ENCODE data around the gene STAC3. TPM values are rescaled to one million over a fixed set of nuclear protein-coding genes. Genes with fewer than 3 reads are reported as not detected.

STAC3 gene
- total and polyA plus RNA-seq, 10 of the 15 experiments (the other 5 are each of a cell fraction or from before 2014, with no cell fraction given), result 0.49 to 9.9 (median 3.8) TPM

DNA sequence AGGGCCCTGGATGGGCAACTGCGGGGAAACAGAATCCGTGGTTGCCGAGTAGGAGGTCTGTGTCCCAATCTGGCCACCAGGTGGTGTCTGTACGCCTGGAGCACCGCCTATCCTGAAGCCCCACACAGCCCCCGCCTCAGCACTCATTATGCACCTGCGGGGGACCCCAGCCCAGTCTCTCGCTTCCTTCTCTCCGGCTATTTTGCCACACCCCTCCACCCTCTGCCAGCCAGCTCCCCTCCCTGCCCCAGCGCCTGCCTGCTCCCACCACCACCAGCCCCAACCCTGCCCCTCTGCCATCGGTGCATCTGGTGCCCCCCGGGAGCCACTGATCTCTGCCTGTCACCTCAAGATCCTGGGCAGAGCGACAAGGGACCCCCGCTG, 36.6 kb downstream of the STAC3 start:
- peaks cover 13% of the 10 kb centered on the region for H3K4me1 ChIP-seq (ENCODE audit: control insufficient read depth, insufficient read depth, low read length)
- H4K20me1 ChIP-seq (ENCODE audit: control insufficient read depth, insufficient read depth), result no peaks in the 10 kb centered on the region
- no peak for DNase-seq (ENCODE audit: low read depth, low spot score)
- ATAC-seq, result peak; percentile 80
- no peak overlapping the region for H2AFZ ChIP-seq (ENCODE audit: control insufficient read depth, low read depth, low read length)
- no peaks in the 10 kb centered on the region for H3K9me3 ChIP-seq (replicated peaks; ENCODE audit: control insufficient read depth, insufficient read depth, low read length)
- FAIRE-seq, result no peak
- H3K27ac ChIP-seq (ENCODE audit: control insufficient read depth, insufficient read depth), result no peak overlapping the region
- ChIA-PET RAD21 (ENCODE audit: unreplicated experiment) (interaction anchor here (1.0 to 3.6 kb wide), 9 partner anchors 9 to 241 kb away, joined by 3 to 35 read pairs (median 12); partner anchors contain the start of genes INHBE and SHMT2), POLR2A (interaction anchor here (0.6 to 1.9 kb wide), 5 partner anchors 13 to 29 kb away, joined by 3 to 12 read pairs (median 5); partner anchors contain the start of gene SHMT2), SMC1A (ENCODE audit: uncharacterized antibody, unreplicated experiment) (interaction anchor here (0.8 to 4.2 kb wide), 17 partner anchors 9 to 255 kb away, joined by 3 to 55 read pairs (median 5); partner anchors contain the start of genes GLI1, INHBE and SHMT2), CTCF (interaction anchor here (0.7 to 4.7 kb wide), 26 partner anchors 9 to 400 kb away, joined by 3 to 271 read pairs (median 8); partner anchors contain the start of genes GLI1, INHBE, NEMP1 and SHMT2)
- no TSS peak for BruUV-seq (replicated peaks)
- intact Hi-C loops (cut with micrococcal nuclease; ENCODE audit: unreplicated experiment), result no loop called here
- H3K79me2 ChIP-seq (ENCODE audit: control insufficient read depth, insufficient read depth, low read length), result no peaks in the 10 kb centered on the region
- H3K4me2 ChIP-seq (ENCODE audit: control insufficient read depth, insufficient read depth), result no peak overlapping the region
- peaks cover 23% of the 10 kb centered on the region in 2 experiments for H3K27me3 ChIP-seq (replicated peaks in 1 of 2; ENCODE audit: control insufficient read depth in 2 of 2, insufficient read depth in 2 of 2, low read length in 1 of 2)
- no peaks in the 10 kb centered on the region for H3K36me3 ChIP-seq (ENCODE audit: control insufficient read depth in 2 of 2, insufficient read depth in 2 of 2, low read length in 1 of 2)
- in situ Hi-C loops (cut with MboI), result loop anchor here (5.0 kb wide), 1 partner anchor 33 kb away; no protein-coding TSS in a partner anchor
- H3K9ac ChIP-seq (ENCODE audit: control insufficient read depth, insufficient read depth, low read length), result no peak overlapping the region
- H3K4me3 ChIP-seq, result no peak overlapping the region
- WGBS (ENCODE audit: insufficient coverage, insufficient replicate concordance, low lambda C conversion rate, missing lambda C conversion rate), result 1% methylated on average over 14 of the region's 14 CpGs
- no peak for TF ChIP-seq ZNF274 (IDR thresholded peaks at IDR 0.05; ENCODE audit: insufficient read depth, insufficient read length)
- TF ChIP-seq IKZF2 (IDR thresholded peaks at IDR 0.05), result 0 out of 4 replicates have a peak, but pooled peaks of 1 of the 2 experiments have one; percentile 10
- peak; percentile 43 for TF ChIP-seq RAD21 (IDR thresholded peaks at IDR 0.05; ENCODE audit: insufficient read depth, low read depth, low read length)
- TF ChIP-seq NFIC (IDR thresholded peaks at IDR 0.05; ENCODE audit: low read depth, low read length), result no peak
- no peak for TF ChIP-seq RAD51 (IDR thresholded peaks at IDR 0.05)
- TF ChIP-seq SMC3 (IDR thresholded peaks at IDR 0.05; ENCODE audit: borderline replicate concordance, low read length), result peak; percentile 71; the same call in 1 of the 2 replicates
- TF ChIP-seq CTCF (IDR thresholded peaks at IDR 0.05 in 2 of 3, conservative IDR thresholded peaks at IDR 0.05 in 1 of 3; ENCODE audit: control insufficient read depth in 2 of 3, extremely low read depth in 1 of 3, insufficient read depth in 1 of 3, low read depth in 3 of 3, low read length in 3 of 3), result peak; percentile 58 to 79 (median 75)
- TF ChIP-seq RFX5 (IDR thresholded peaks at IDR 0.05; ENCODE audit: low read depth, low read length), result peak; percentile 28; the same call in 1 of the 2 replicates
- TF ChIP-seq CUX1 (IDR thresholded peaks at IDR 0.05; ENCODE audit: insufficient replicate concordance, low read depth, low read length), result no peak
- TF ChIP-seq NBN (IDR thresholded peaks at IDR 0.05), result no peak

Data from GM12878 (cell line).